Neuron (in vitro differentiated cells): ENCODE data around the gene VRK3.

Experiments used
- H2AFZ ChIP-seq: one replicate; pipeline ENCODE4 v1.6.1; 2013; ENCODE audit warnings: low read depth, mild to moderate bottlenecking, inconsistent platforms, low read length, moderate library complexity
- H3K27me3 ChIP-seq: one replicate; pipeline ENCODE4 v1.6.1; 2013; ENCODE audit warnings: low read length; ENCODE audit not compliant: insufficient read depth
- H3K36me3 ChIP-seq: one replicate; pipeline ENCODE4 v1.6.1; 2013; ENCODE audit warnings: low read length; ENCODE audit not compliant: insufficient read depth
- H3K4me1 ChIP-seq: one replicate; pipeline ENCODE4 v1.6.1; 2013; ENCODE audit warnings: low read length; ENCODE audit not compliant: insufficient read depth
- H3K4me3 ChIP-seq: 2 replicates; pipeline ENCODE4 v1.5.1; 2013; ENCODE audit warnings: mild to moderate bottlenecking, low read length, moderate library complexity
- H3K9me3 ChIP-seq: one replicate; pipeline ENCODE4 v1.6.1; 2013; ENCODE audit warnings: low read length

Gene VRK3

DNA sequence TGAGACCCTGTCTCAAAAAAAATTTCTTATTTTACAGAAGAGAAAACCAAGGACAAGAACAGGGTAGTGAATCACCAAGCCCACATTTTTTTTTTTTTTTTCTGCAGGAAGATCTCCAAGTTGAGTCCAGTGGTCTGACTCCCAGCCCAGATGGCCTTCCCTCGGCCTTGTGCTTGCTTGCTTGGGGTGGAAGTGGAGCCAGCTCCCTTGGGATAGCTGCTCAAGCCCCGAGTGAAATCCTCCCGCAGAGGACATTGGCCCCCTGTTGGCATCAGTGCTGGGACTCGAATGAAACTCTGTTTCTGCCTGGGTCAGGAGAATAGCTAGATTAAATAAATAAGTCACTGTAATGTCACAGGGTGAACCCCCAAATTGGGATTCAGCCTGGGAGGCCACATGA lies 86.5 kb downstream of the VRK3 start:
- Histone ChIP-seq H3K9me3 (no peaks in the 10 kb centered on the region), H2AFZ (no peak overlapping the region), H3K36me3 (no peaks in the 10 kb centered on the region), H3K27me3 (peaks cover 2% of the 10 kb centered on the region), H3K4me1 (peaks cover 10% of the 10 kb centered on the region), H3K4me3 (no peak overlapping the region)

DNA sequence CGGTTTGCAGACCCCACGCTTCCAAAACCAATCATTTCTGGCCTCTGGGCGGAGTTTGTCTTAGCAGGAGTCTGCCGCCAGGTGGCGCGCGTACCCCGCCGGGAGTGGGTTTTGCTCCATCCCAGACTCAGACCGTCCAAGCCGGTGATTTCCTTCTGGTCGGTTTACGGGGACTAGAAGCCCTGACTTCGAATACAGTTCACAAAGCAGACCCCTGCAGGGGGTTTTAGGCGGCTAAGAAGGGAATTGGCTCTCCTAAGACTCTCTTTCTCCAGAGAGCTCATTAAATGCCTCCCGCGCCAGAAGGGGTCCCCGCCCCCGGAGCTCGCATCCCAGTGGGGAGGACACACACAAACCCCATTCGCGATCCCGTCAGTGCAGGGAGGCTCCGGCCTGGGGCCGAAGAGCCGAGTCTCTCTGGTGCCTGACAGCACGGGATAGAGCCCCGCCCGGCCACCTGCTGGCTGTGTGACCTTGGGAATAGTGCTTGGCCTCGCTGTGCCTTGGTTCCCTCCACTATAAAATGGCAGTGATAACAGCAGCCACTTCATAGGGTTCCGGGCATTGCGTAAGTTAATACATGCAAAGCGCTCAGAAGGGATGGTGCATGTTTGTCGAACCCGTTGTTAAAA lies 87.3 kb downstream of the VRK3 start:
- Histone ChIP-seq H3K36me3 (peaks cover 1% of the 10 kb centered on the region), H2AFZ (peak overlapping the region; percentile 54), H3K9me3 (no peaks in the 10 kb centered on the region), H3K4me3 (no peak overlapping the region), H3K4me1 (peaks cover 10% of the 10 kb centered on the region), H3K27me3 (peaks cover 2% of the 10 kb centered on the region)

DNA sequence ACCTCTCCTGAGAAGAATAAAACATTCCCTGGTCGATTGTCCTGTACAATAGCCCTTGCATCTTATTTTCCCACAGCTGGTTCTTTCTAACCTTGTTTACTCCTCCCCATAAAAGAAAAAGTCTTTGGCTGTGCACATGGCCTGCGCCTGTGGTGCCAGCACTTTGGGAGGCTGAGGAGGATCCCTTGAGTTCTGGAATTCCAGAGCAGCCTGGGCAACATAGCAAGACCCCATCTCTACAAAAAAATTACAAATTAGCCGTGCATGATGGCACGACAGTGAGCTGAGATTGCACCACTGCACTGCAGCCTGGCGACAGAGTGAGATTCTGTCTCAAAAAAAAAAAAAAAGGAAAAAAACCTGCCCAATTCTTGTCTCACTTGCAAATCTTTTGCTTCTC lies 88.6 kb downstream of the VRK3 start:
- Histone ChIP-seq H2AFZ (no peak overlapping the region), H3K36me3 (peaks cover 3% of the 10 kb centered on the region), H3K27me3 (no peaks in the 10 kb centered on the region), H3K4me1 (peaks cover 7% of the 10 kb centered on the region), H3K4me3 (no peak overlapping the region), H3K9me3 (no peaks in the 10 kb centered on the region)

DNA sequence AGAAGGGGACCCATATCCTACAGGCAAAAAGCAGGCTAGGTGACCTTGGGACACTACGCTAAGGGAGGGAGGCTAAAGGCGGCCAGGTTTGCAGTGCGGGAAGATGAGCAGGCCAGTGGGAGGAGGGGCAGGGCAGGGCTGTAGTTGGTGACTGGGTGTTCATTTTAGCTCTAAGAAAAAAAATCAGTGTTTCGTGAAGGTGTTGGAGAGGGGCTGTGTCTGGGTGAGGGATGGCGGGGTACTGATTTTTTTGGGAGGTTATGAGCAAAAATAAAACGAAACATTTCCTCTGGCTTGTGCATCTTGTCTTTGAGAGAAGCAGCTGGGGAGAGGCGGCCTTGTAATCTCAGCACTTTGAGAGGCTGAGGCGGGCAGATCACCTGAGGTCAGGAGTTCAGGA lies 91.5 kb downstream of the VRK3 start:
- peaks cover 3% of the 10 kb centered on the region for H3K36me3 ChIP-seq
- H2AFZ ChIP-seq = no peak overlapping the region
- no peaks in the 10 kb centered on the region for H3K9me3 ChIP-seq
- H3K27me3 ChIP-seq = no peaks in the 10 kb centered on the region
- no peak overlapping the region for H3K4me3 ChIP-seq
- H3K4me1 ChIP-seq = peaks cover 3% of the 10 kb centered on the region

DNA sequence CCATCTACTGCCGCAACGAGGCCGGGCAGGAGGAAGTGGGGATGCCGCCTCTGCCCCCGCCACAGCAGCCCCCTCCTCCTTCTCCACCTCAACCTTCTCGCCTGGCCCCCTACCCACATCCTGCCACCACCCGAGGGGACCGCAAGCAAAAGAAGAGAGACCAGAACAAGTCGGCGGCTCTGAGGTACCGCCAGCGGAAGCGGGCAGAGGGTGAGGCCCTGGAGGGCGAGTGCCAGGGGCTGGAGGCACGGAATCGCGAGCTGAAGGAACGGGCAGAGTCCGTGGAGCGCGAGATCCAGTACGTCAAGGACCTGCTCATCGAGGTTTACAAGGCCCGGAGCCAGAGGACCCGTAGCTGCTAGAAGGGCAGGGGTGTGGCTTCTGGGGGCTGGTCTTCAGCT lies 92.4 kb downstream of the VRK3 start:
- Histone ChIP-seq H2AFZ (no peak overlapping the region), H3K4me3 (no peak overlapping the region), H3K27me3 (no peaks in the 10 kb centered on the region), H3K4me1 (peaks cover 9% of the 10 kb centered on the region), H3K9me3 (no peaks in the 10 kb centered on the region), H3K36me3 (peaks cover 6% of the 10 kb centered on the region)

DNA sequence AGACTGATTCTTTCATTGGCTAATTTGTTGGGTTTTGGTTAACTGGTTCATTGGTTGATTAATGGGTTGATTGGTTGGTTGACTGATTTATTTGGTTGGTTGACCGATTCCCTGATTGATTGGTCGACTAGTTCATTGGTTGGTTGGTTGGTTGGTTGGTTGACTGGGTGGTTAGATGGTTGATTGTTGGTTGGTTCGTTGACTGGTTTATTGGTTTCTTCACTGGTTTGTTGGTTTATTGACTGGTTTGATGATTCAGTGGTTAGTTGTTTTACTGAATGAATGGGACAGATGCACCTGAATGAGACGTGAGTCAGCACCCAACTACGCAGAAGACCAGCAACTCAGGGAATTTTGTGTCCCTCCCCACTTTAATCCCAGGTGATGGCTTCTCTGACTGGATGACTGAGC lies 93.1 kb downstream of the VRK3 start:
- no peak overlapping the region for H2AFZ ChIP-seq
- no peak overlapping the region for H3K4me3 ChIP-seq
- H3K27me3 ChIP-seq = no peaks in the 10 kb centered on the region
- no peaks in the 10 kb centered on the region for H3K9me3 ChIP-seq
- peaks cover 14% of the 10 kb centered on the region for H3K4me1 ChIP-seq
- H3K36me3 ChIP-seq = peaks cover 13% of the 10 kb centered on the region

DNA sequence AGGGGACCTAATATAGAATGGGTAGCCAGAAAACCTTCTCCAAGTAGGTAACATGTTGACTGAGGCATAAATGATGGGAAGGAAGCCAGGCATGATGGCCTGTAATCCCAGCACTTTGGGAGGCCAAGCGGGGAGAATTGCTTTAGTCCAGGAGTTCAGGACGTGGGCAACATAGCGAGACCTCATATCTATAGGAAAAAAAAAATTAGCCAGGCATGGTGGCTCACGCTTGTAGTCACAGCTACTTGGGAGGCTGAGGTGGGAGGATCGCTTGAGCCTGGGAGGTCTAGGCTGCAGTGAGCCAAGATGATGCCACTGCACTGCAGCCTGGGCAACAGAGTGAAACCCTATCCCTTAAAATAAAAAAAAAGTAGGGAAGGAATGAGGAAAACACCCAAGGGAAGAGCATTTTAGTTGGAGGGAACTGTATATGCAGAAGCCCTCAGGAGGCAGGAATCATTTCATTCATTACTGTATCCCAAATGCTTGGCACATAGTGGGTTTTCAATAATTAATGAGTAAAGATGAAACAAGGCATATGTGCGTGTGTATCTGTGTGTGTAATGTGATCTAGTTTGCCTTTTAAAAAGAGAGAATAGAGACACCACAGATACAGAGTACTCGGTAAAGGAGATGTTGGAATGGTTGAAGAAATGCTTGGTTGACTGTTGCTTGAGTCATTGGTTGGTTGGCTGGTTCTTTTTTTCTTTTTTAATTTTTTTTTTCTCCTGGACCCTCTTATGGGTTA lies 93.7 kb downstream of the VRK3 start:
- Histone ChIP-seq H3K36me3 (peaks cover 19% of the 10 kb centered on the region), H2AFZ (no peak overlapping the region), H3K27me3 (no peaks in the 10 kb centered on the region), H3K9me3 (no peaks in the 10 kb centered on the region), H3K4me1 (peaks cover 17% of the 10 kb centered on the region), H3K4me3 (no peak overlapping the region)

DNA sequence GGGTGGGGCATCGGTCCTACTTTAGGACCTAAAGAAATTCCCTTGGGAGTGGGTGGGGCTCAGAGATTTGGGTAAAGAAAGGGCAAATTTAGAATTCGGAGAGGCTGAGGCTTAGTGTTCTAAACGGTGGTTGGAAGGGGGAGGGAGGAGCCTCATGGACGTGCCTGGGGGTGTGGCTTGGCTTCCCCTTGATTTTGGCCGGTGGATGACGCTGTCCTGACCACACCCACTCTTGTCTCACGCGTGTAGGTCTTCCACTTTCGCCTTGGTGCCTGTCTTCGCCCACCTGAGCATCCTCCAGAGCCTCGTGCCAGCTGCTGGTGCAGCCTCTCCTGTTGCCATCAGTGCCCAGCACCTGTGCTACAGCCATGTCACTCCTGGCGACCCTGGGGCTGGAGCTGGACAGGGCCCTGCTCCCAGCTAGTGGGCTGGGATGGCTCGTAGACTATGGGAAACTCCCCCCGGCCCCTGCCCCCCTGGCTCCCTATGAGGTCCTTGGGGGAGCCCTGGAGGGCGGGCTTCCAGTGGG lies 94.6 kb downstream of the VRK3 start:
- Histone ChIP-seq H3K36me3 (peaks cover 24% of the 10 kb centered on the region), H3K4me3 (peak overlapping the region; percentile 36), H2AFZ (no peak overlapping the region), H3K27me3 (no peaks in the 10 kb centered on the region), H3K4me1 (peaks cover 17% of the 10 kb centered on the region), H3K9me3 (no peaks in the 10 kb centered on the region)

DNA sequence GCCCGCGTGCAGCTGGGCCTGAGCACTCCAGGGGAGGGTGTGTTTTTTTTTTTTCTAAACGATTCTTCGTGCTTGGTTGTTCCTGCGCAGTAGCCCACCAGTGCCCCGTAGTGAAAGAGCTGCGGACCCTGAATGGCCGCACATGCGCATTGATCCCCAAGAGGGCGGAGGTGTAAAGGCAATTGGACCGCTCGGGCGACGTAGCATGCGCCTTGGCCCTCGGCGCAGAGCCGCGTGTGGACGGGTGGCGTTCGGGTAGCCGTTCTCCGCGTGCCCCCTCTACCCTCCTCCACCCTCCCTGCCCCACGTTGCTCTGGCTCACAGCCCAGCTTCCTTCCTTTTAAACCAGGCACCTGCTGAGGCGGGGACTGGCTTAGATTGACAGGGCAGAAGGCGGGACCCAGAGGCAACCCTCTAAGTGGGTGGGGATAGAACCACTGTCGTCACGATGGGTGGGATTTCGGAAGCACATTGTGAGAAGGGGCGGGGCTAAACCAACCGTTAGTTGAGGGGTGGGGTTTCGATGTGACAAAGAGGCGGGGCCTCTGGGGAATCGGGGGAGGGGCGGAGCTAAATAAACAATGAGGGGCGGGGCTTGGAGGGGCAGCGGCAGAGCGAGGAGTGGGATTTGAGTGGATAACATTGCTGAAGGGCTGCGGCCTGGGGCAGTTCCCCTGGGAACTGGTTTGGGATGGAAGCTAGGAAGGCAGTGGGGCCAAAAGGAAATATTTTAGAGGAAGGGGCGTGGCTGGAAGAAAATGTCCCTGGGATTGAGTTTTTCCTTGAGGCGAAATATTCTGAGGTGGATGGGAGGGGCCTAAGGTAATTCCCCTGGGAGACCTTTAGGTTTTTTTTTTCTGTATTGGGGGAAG lies 95.3 kb downstream of the VRK3 start:
- peaks cover 17% of the 10 kb centered on the region for H3K4me1 ChIP-seq
- H3K4me3 ChIP-seq = peak overlapping the region; percentile 91
- no peaks in the 10 kb centered on the region for H3K9me3 ChIP-seq
- H2AFZ ChIP-seq = peak overlapping the region; percentile 13
- peaks cover 27% of the 10 kb centered on the region for H3K36me3 ChIP-seq
- no peaks in the 10 kb centered on the region for H3K27me3 ChIP-seq

DNA sequence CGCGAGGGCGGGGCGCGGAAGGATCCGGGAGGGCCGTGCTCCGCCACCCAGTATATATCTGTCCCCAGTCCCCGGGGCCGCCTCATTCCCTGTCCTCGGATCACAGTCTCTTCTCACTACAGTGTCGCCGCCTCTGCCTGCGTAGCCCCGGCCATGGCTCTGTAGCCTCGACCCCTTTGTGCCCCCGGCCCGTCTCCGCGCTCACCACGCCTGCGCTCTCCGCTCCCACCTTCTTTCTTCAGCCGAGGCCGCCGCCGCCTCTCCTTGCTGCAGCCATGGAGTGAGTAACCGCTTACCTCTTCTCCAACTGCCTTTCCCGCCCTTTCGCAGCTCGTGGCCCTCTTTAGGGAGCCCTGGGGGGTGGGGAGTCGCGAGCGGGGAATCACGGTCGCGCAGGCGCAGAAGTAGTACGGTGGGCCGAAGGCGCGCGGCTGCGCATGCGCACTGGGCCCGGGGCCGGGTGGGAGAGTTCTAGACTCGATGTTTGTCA lies 96.0 kb downstream of the VRK3 start, which contains the start of the genes ATF5 and NUP62:
TSS of gene ATF5 (plus strand) at position 85 of the 490 bp plus-strand sequence. CDS start 1,646 bp downstream, outside the sequence.
TSS of gene NUP62 (minus strand) at position 384 of the 490 bp plus-strand sequence. CDS start 19,697 bp downstream, outside the sequence.
- Histone ChIP-seq H3K4me3 (peak within 1 kb of the TSS; percentile 91), H2AFZ (peak within 1 kb of the TSS; percentile 13), H3K36me3 (peaks cover 34% of the 10 kb centered on the region), H3K4me1 (peaks cover 17% of the 10 kb centered on the region), H3K9me3 (no peaks in the 10 kb centered on the region), H3K27me3 (no peaks in the 10 kb centered on the region)

DNA sequence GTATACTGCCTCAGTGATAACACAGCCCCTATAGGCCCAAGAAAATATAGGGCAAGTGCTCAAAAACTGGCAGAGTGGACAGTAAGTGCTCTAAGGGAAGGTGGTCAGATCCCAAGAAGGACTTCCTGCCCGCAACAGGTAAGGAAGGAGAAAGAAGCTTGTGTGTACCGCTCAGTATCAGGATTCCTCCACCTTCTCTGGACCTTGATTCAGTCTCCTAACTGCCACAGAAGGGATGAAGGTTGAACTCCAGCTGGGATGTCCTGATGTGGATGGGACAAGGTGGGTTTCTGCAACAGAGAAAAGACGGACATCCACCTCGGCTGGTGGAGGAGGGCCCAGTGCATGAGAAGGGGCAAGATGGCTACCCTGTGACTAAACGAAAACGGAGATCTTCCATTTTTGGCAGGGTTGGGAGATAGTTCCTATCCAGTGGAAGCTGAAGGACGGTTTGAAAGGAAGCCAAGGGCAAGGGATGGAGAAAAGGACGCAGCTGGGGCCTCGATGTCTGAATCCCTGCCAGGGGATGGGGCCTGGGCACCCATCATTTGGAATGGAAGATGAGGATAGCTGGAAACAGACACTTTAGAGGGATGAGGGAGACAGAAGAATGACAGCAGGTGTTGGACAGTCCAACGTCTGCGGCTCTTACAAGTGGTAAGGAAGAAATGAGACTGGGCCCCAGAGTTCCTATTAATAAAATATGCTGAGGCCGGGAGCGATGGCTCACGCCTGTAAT lies 97.5 kb downstream of the VRK3 start:
- H3K27me3 ChIP-seq = no peaks in the 10 kb centered on the region
- H2AFZ ChIP-seq = no peak overlapping the region
- H3K9me3 ChIP-seq = no peaks in the 10 kb centered on the region
- H3K4me3 ChIP-seq = peak overlapping the region; percentile 91
- peaks cover 46% of the 10 kb centered on the region for H3K36me3 ChIP-seq
- H3K4me1 ChIP-seq = peaks cover 17% of the 10 kb centered on the region

DNA sequence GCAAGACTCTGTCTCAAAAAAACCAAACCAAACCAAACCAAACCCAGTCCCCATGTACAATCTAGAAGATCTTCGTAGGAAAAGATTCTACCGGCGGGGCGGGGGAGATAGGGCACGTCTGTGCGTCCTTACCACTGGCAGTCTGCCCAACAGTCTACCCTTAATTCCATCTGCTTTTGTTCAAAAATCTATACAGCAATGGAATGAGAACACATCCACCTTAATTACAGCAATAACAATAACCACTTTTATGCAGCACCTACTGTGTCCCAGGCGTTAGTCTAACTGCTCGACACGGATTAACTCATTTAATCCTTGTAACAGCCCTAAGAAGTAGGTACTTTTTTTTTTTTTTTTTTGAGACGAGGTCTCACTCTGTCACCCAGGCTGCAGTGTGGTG lies 98.7 kb downstream of the VRK3 start:
- H3K36me3 ChIP-seq = peaks cover 56% of the 10 kb centered on the region
- no peak overlapping the region for H3K4me3 ChIP-seq
- H2AFZ ChIP-seq = no peak overlapping the region
- peaks cover 17% of the 10 kb centered on the region for H3K4me1 ChIP-seq
- no peaks in the 10 kb centered on the region for H3K9me3 ChIP-seq
- no peaks in the 10 kb centered on the region for H3K27me3 ChIP-seq
